Neuronal stem cell (in vitro differentiated cells): ENCODE data around the gene C3orf70.

Experiments
- DNase-seq: peaks from one replicate; pipeline ENCODE4 v3.0.0-alpha.2; 2013; ENCODE audit warnings: low spot score
- H2AFZ ChIP-seq: one replicate; pipeline ENCODE4 v1.6.1; 2013; ENCODE audit warnings: mild to moderate bottlenecking, low read length, inconsistent platforms
- H2AK5ac ChIP-seq: 2 replicates; pipeline ENCODE4 v1.6.1; 2013; ENCODE audit warnings: low read depth, mild to moderate bottlenecking, inconsistent platforms, low read length, moderate library complexity, mixed read lengths
- H2BK120ac ChIP-seq: 2 replicates; pipeline ENCODE4 v1.6.1; 2013; ENCODE audit warnings: low read depth, mild to moderate bottlenecking, inconsistent platforms, low read length, moderate library complexity, mixed read lengths
- H2BK12ac ChIP-seq: one replicate; pipeline ENCODE4 v1.6.1; 2013; ENCODE audit warnings: low read length, inconsistent platforms
- H2BK15ac ChIP-seq: 2 replicates; pipeline ENCODE4 v1.6.1; 2013; ENCODE audit warnings: mild to moderate bottlenecking, low read length, inconsistent platforms, mixed read lengths
- H2BK5ac ChIP-seq: one replicate; pipeline ENCODE4 v1.6.1; 2013; ENCODE audit warnings: inconsistent platforms, mild to moderate bottlenecking, low read length, moderate library complexity
- H3K14ac ChIP-seq: one replicate; pipeline ENCODE4 v1.6.1; 2013; ENCODE audit warnings: low read length, inconsistent platforms
- H3K18ac ChIP-seq: 2 replicates; pipeline ENCODE4 v1.6.1; 2013; ENCODE audit warnings: low read length, inconsistent platforms
- H3K23ac ChIP-seq: 2 replicates; pipeline ENCODE4 v1.6.1; 2013; ENCODE audit warnings: low read depth, mild to moderate bottlenecking, mixed read lengths, low read length, inconsistent platforms; ENCODE audit not compliant: poor library complexity
- H3K27ac ChIP-seq: replicated peaks from 3 replicates; pipeline ENCODE4 v1.5.1; 2013; ENCODE audit warnings: low read length, inconsistent platforms
- H3K27me3 ChIP-seq, 3 experiments: 2 replicates each; pipeline ENCODE4 v1.6.1; 2013; ENCODE audit warnings: low read length in 3 of 3, mild to moderate bottlenecking in 2 of 3, inconsistent platforms in 1 of 3, low read depth in 1 of 3, mixed read lengths in 1 of 3, moderate library complexity in 1 of 3; ENCODE audit not compliant: control insufficient read depth in 3 of 3, insufficient read depth in 3 of 3
- H3K36me3 ChIP-seq, 2 donors: replicated peaks in 1 of 2; 2 replicates each; pipeline ENCODE4 v1.6.1; 2013; ENCODE audit warnings: low read length in 2 of 2; ENCODE audit not compliant: control insufficient read depth in 2 of 2, insufficient read depth in 2 of 2
- H3K4ac ChIP-seq: 2 replicates; pipeline ENCODE4 v1.6.1; 2013; ENCODE audit warnings: inconsistent platforms, mild to moderate bottlenecking, low read length, moderate library complexity
- H3K4me1 ChIP-seq, 2 donors: 1 replicate in 1 of 2; 2 replicates in 1 of 2; pipeline ENCODE4 v1.6.1; 2013; ENCODE audit warnings: low read length in 2 of 2, low read depth in 1 of 2; ENCODE audit not compliant: control insufficient read depth in 2 of 2, insufficient read depth in 1 of 2
- H3K4me2 ChIP-seq: one replicate; pipeline ENCODE4 v1.6.1; 2013; ENCODE audit warnings: mild to moderate bottlenecking, low read length, inconsistent platforms; ENCODE audit not compliant: insufficient read depth, poor library complexity, severe bottlenecking
- H3K4me3 ChIP-seq, 2 donors: 2 replicates each; pipeline ENCODE4 v1.5.1; 2013; ENCODE audit warnings: low read length in 2 of 2, mild to moderate bottlenecking in 2 of 2, inconsistent platforms in 1 of 2, moderate library complexity in 1 of 2
- H3K79me1 ChIP-seq: one replicate; pipeline ENCODE4 v1.6.1; 2013; ENCODE audit warnings: low read depth, mild to moderate bottlenecking, inconsistent platforms, low read length, moderate library complexity
- H3K9ac ChIP-seq: one replicate; pipeline ENCODE4 v1.6.1; 2013; ENCODE audit warnings: mild to moderate bottlenecking, low read depth, low read length, inconsistent platforms; ENCODE audit not compliant: poor library complexity
- H3K9me3 ChIP-seq, 2 donors: replicated peaks in 1 of 2; 2 replicates each; pipeline versions ENCODE3 to v1.6.1; 2013; ENCODE audit warnings: low read length in 2 of 2, mild to moderate bottlenecking in 2 of 2, inconsistent platforms in 1 of 2, low read depth in 1 of 2, mixed read lengths in 1 of 2, moderate library complexity in 1 of 2; ENCODE audit not compliant: control insufficient read depth in 2 of 2, insufficient read depth in 1 of 2
- H4K8ac ChIP-seq: one replicate; pipeline ENCODE4 v1.6.1; 2013; ENCODE audit warnings: low read depth, mild to moderate bottlenecking, inconsistent platforms, low read length, moderate library complexity
- H4K91ac ChIP-seq: one replicate; pipeline ENCODE4 v1.6.1; 2013; ENCODE audit warnings: low read length, low read depth, mild to moderate bottlenecking, inconsistent platforms; ENCODE audit not compliant: poor library complexity
- WGBS, 2 donors: extraction: QIAGEN DNeasy Blood & Tissue Kit; methylation state at CpG; one replicate each; pipeline ENCODE4 v1.1.7; 2013; ENCODE audit warnings: missing lambda C conversion rate in 2 of 2, mixed read lengths in 1 of 2; ENCODE audit not compliant: insufficient read length in 2 of 2, insufficient replicate concordance in 1 of 2; ENCODE audit errors: extremely low coverage in 2 of 2; 5-methylcytosine and 5-hydroxymethylcytosine counted together

The C3orf70 gene

GRCh38 chr3:185164428-185165217, 11.8 kb upstream of the C3orf70 start:
- no peak overlapping the region for H2BK15ac ChIP-seq
- no peak overlapping the region for H3K18ac ChIP-seq
- H3K14ac ChIP-seq = no peak overlapping the region
- H3K4me2 ChIP-seq = no peak overlapping the region
- H3K23ac ChIP-seq = no peak overlapping the region
- H2AFZ ChIP-seq = no peak overlapping the region
- no peak for DNase-seq
- H2BK12ac ChIP-seq = no peak overlapping the region
- no peak overlapping the region for H2BK120ac ChIP-seq
- H3K9me3 ChIP-seq = no peaks in the 10 kb centered on the region
- no peak overlapping the region for H2BK5ac ChIP-seq
- peaks cover 0 to 5% (median 0%) of the 10 kb centered on the region in 3 experiments for H3K27me3 ChIP-seq
- H4K8ac ChIP-seq = no peak overlapping the region
- H3K4me1 ChIP-seq = no peaks in the 10 kb centered on the region
- no peak overlapping the region for H3K4ac ChIP-seq
- H3K27ac ChIP-seq = no peak overlapping the region
- no peak overlapping the region for H4K91ac ChIP-seq
- no peaks in the 10 kb centered on the region for H3K36me3 ChIP-seq
- no peak overlapping the region for H2AK5ac ChIP-seq
- WGBS, 2 donors = no CpG with 5 or more reads among the region's 6 CpGs
- H3K79me1 ChIP-seq = no peaks in the 10 kb centered on the region
- no peak overlapping the region for H3K4me3 ChIP-seq
- H3K9ac ChIP-seq = no peak overlapping the region

- no peak overlapping the region for H4K8ac ChIP-seq
- H3K18ac ChIP-seq = no peak overlapping the region
- no peak overlapping the region for H3K4me3 ChIP-seq
- no peaks in the 10 kb centered on the region for H3K4me1 ChIP-seq
- H2BK15ac ChIP-seq = no peak overlapping the region
- H2AK5ac ChIP-seq = no peak overlapping the region
- no peaks in the 10 kb centered on the region for H3K9me3 ChIP-seq
- H3K27me3 ChIP-seq = peaks cover 0 to 8% (median 0%) of the 10 kb centered on the region in 3 experiments
- H3K4ac ChIP-seq = no peak overlapping the region
- H3K36me3 ChIP-seq = no peaks in the 10 kb centered on the region
- no peak overlapping the region for H3K9ac ChIP-seq
- no peak overlapping the region for H3K23ac ChIP-seq
- no peak overlapping the region for H3K27ac ChIP-seq
- no CpG with 5 or more reads among the region's 8 CpGs for WGBS, 2 donors
- H3K14ac ChIP-seq = no peak overlapping the region
- no peak for DNase-seq
- H2AFZ ChIP-seq = no peak overlapping the region
- no peak overlapping the region for H2BK12ac ChIP-seq
- H3K4me2 ChIP-seq = no peak overlapping the region
- no peak overlapping the region for H2BK5ac ChIP-seq
- H4K91ac ChIP-seq = no peak overlapping the region
- H2BK120ac ChIP-seq = no peak overlapping the region
- no peaks in the 10 kb centered on the region for H3K79me1 ChIP-seq
These were observed 9.8 kb upstream of the C3orf70 start for GRCh38 chr3:185162634-185163033.

GRCh38 chr3:185161761-185162160, 8.9 kb upstream of the C3orf70 start:
- no peak overlapping the region for H3K14ac ChIP-seq
- H3K4me1 ChIP-seq = no peaks in the 10 kb centered on the region
- no peak overlapping the region for H3K27ac ChIP-seq
- no peak overlapping the region for H3K4me3 ChIP-seq
- H2BK15ac ChIP-seq = no peak overlapping the region
- H2BK120ac ChIP-seq = no peak overlapping the region
- H3K18ac ChIP-seq = no peak overlapping the region
- H3K9ac ChIP-seq = no peak overlapping the region
- no peak overlapping the region for H4K8ac ChIP-seq
- H3K79me1 ChIP-seq = no peaks in the 10 kb centered on the region
- H3K4ac ChIP-seq = no peak overlapping the region
- no peak overlapping the region for H2AK5ac ChIP-seq
- H2BK12ac ChIP-seq = no peak overlapping the region
- no peaks in the 10 kb centered on the region for H3K36me3 ChIP-seq
- no peaks in the 10 kb centered on the region for H3K9me3 ChIP-seq
- H4K91ac ChIP-seq = no peak overlapping the region
- DNase-seq = no peak
- no peak overlapping the region for H2BK5ac ChIP-seq
- peaks cover 0 to 14% (median 0%) of the 10 kb centered on the region in 3 experiments for H3K27me3 ChIP-seq
- WGBS, 2 donors = 100% methylated on average over 1 of the region's 5 CpGs; no CpG with 5 or more reads in 1 of the 2 donors
- no peak overlapping the region for H3K4me2 ChIP-seq
- H3K23ac ChIP-seq = no peak overlapping the region
- peak overlapping the region; percentile 54 for H2AFZ ChIP-seq

GRCh38 chr3:185157347-185157746, 4.5 kb upstream of the C3orf70 start:
- H3K9ac ChIP-seq = no peak overlapping the region

More at GRCh38 chr3:185157347-185157746, 4.5 kb upstream of the C3orf70 start:
- Histone ChIP-seq H3K4me2 (no peak overlapping the region), H2BK15ac (no peak overlapping the region), H4K8ac (no peak overlapping the region), H3K4ac (no peak overlapping the region), H2BK120ac (no peak overlapping the region), H3K9me3 (no peaks in the 10 kb centered on the region), H3K79me1 (peaks cover 3% of the 10 kb centered on the region), H2BK12ac (no peak overlapping the region), H2AFZ (peak overlapping the region; percentile 8), H3K27me3 (peaks cover 0 to 37% (median 0%) of the 10 kb centered on the region in 3 experiments), H3K23ac (no peak overlapping the region), H2AK5ac (no peak overlapping the region), H3K14ac (no peak overlapping the region), H3K27ac (no peak overlapping the region), H3K18ac (no peak overlapping the region), H3K36me3 (no peaks in the 10 kb centered on the region), H3K4me3 (no peak overlapping the region), H4K91ac (no peak overlapping the region), H3K4me1 (peaks cover 0 to 11% of the 10 kb centered on the region in 2 donors), H2BK5ac (no peak overlapping the region)
- no peak for DNase-seq
- WGBS, 2 donors = no CpG with 5 or more reads among the region's 3 CpGs
